AG09319 (cell line): Measurements from ENCODE around the gene CGREF1.

Experiments
- DNase-seq: peaks from one replicate; pipeline ENCODE4 v3.0.0-alpha.2; 2010; ENCODE audit warnings: low read depth; ENCODE audit errors: extremely low read depth
- TF ChIP-seq, protein P1 (sequence below): IDR thresholded peaks from 2 replicates; pipeline ENCODE4 v1.5.1; 2011; ENCODE audit warnings: low read depth, mild to moderate bottlenecking, inconsistent platforms, low read length, moderate library complexity

Gene CGREF1

DNA sequence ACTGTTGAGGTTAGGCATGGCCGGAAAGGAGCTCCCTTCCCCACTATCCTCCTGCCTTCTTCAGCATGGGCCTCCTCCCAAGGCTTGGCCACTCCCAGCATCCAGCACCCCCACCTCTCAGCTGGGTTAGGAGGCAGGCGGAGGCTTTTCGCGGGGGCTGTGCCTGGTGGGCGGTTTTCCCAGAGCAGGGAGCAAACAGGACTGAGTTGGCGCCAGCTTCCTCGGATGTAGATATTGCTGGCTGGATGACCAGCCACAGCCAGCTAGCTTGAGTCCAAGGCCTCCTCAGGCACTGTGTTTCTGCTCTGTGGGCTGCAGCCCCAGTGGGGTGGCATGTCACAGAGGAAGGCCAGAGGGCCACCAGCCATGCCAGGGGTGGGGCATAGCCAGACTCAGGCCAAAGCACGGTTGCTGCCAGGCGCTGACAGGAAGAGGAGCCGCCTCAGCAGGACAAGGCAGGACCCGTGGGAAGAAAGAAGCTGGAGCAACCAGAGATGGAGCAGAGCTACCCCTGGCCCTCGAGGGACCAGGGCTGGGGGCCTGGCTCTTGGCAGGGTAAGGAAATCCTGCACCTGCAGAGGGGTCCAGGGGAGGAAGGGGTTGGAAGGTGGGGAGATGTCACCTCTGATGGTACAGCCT lies 30.0 kb upstream of the CGREF1 start, which contains the start of gene TCF23:
TCF23 (plus strand) TSS at position 204 of the 639 bp plus-strand sequence; CDS start at position 334, 130 bp downstream.
- TF ChIP-seq, protein P1, sequence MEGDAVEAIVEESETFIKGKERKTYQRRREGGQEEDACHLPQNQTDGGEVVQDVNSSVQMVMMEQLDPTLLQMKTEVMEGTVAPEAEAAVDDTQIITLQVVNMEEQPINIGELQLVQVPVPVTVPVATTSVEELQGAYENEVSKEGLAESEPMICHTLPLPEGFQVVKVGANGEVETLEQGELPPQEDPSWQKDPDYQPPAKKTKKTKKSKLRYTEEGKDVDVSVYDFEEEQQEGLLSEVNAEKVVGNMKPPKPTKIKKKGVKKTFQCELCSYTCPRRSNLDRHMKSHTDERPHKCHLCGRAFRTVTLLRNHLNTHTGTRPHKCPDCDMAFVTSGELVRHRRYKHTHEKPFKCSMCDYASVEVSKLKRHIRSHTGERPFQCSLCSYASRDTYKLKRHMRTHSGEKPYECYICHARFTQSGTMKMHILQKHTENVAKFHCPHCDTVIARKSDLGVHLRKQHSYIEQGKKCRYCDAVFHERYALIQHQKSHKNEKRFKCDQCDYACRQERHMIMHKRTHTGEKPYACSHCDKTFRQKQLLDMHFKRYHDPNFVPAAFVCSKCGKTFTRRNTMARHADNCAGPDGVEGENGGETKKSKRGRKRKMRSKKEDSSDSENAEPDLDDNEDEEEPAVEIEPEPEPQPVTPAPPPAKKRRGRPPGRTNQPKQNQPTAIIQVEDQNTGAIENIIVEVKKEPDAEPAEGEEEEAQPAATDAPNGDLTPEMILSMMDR = no peak
- DNase-seq = no peak

DNA sequence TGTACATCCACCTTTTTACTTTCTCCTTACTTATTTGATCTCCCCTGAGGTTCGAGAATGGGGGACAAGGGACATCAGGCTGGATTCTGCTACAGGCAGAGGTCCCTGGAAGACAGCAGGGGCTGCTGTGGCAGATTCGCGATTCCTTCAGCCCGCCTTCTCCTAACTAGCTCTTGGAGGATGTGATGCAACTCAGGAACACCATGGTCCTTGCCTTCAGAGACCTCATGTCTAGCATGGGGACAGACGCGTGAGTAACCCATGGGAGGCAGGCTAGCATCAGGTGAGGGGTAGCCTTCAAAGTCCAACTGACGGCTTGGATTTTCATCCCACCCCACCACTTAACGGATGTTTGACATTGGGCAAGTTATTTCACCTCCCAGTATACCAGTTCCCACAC lies 29.0 kb upstream of the CGREF1 start:
- no peak for DNase-seq
- TF ChIP-seq, protein P1 = no peak

DNA sequence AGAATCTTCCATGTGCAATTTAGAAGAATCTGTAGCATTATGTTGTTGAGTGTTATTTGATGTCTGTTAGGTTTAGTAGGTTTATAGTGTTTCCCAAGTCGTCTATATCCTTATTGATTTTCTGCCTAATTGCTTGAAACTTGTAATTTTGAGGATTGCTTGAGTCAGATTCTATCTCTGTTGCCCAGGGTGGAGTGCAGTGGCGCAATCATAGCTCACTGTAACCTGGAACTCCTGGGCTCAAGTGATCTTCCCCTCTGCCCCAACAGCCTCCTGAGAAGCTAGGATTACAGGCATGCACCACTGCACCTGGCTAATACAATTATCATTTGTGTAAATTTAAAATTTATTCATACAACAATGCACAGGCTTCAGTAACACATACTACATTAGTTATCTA lies 26.8 kb upstream of the CGREF1 start:
- DNase-seq = no peak
- TF ChIP-seq, protein P1 = no peak

DNA sequence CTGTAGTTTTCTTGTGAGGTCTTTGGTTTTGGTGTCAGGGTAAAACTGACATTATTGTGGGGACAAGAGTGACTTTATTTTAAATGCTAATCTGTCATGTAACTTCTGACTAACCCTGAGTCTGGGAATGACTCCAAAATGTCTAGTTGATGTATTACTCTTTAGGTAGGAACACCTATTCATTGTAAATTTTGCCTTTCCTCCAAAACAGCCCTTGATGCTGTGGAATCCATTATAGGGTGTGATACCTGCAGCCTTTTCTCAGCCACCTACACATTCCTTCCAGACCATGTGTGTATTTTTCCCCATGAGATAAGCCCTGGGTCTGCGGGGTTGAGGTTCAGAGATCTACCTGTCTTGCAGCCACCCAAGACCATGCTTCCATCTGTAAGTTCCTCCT lies 24.4 kb upstream of the CGREF1 start:
- TF ChIP-seq, protein P1 = no peak
- no peak for DNase-seq

GRCh38 chr2:27139310-27139709 lies 20.4 kb upstream of the CGREF1 start, which contains the start of gene PRR30:
Gene PRR30 (minus strand): TSS chr2:27139410. CDS start chr2:27138329, 1,081 bp downstream.
- TF ChIP-seq, protein P1 = no peak

DNA sequence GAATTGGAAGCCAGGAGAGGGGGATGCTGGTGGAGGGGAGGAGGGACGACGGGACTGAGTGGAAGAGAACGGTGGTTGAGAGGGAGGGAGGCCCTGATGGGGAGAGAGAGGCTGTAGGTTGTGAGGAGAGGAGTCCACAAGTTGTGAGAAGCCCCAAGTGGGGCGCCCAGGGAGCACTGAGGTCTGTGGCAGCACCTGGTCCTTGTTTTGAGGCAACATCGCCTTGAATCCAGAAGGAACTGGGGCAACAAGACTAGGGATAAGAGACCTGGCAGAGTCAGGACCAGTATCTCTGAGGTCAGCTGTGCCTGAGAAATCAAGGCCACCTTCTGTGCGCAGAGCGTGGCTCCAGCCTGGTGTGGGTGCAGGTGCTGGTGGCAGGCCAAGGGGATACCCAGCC lies 19.2 kb upstream of the CGREF1 start:
- DNase-seq = no peak
- TF ChIP-seq, protein P1 = no peak

More at GRCh38 chr2:27139310-27139709, 20.4 kb upstream of the CGREF1 start, which contains the start of gene PRR30:
- DNase-seq = no peak

- no peak for DNase-seq
- TF ChIP-seq, protein P1 = no peak
These were observed 18.5 kb upstream of the CGREF1 start for GRCh38 chr2:27137322-27137935.
